ENCODE data around the gene PRR15L. TPM values are rescaled to one million over a fixed set of nuclear protein-coding genes. Genes with fewer than 3 reads are reported as not detected.

PRR15L gene
- polyA plus RNA-seq, 3 donors, result not detected

- no peaks in the 10 kb centered on the region for H3K27me3 ChIP-seq (ENCODE audit: control insufficient read depth in 2 of 2, insufficient read depth in 2 of 2, low read length in 2 of 2)
- DNase-seq, result no peak
- no peaks in the 10 kb centered on the region for H3K9me3 ChIP-seq (replicated peaks in 1 of 2; ENCODE audit: control insufficient read depth in 1 of 2, insufficient read depth in 1 of 2, low read length in 2 of 2)
- Mint-ChIP-seq H3K27me3 (ENCODE audit: low read depth in 3 of 3) (peaks cover 0 to 3% (median 2%) of the 10 kb centered on the region in 3 donors), H3K36me3 (peaks cover 57 to 74% of the 10 kb centered on the region in 2 donors), H3K4me3 (no peak overlapping the region), H3K4me1 (peaks cover 20% of the 10 kb centered on the region), H3K9me3 (no peaks in the 10 kb centered on the region), H3K27ac (no peak overlapping the region)
- H3K36me3 ChIP-seq (replicated peaks in 1 of 2; ENCODE audit: control insufficient read depth in 1 of 2, insufficient read depth in 2 of 2, low read length in 2 of 2), result peaks cover 45 to 56% of the 10 kb centered on the region in 2 donors
- H3K9ac ChIP-seq (ENCODE audit: insufficient read depth, low read length, poor library complexity, severe bottlenecking), result no peak overlapping the region
- H3K4me2 ChIP-seq (replicated peaks; ENCODE audit: extremely low read depth, low read length, poor library complexity, severe bottlenecking), result no peak overlapping the region
- no peak overlapping the region for H3K27ac ChIP-seq (ENCODE audit: low read depth in 1 of 2, low read length in 2 of 2)
- no peak overlapping the region for H3K4me3 ChIP-seq (replicated peaks in 1 of 3; ENCODE audit: low read depth in 2 of 3, low read length in 3 of 3)
- peaks cover 24% of the 10 kb centered on the region for H4K20me1 ChIP-seq (ENCODE audit: insufficient read depth, low read length)
- H3K79me2 ChIP-seq (ENCODE audit: insufficient read depth, low read length), result no peaks in the 10 kb centered on the region
- intact Hi-C loops (cut with micrococcal nuclease), result no loop called here
- TF ChIP-seq CTCF (IDR thresholded peaks at IDR 0.05), result no peak
- WGBS (ENCODE audit: insufficient coverage), result no CpG with 5 or more reads among the region's 2 CpGs
- peaks cover 12 to 15% of the 10 kb centered on the region in 2 donors for H3K4me1 ChIP-seq (ENCODE audit: control insufficient read depth in 1 of 2, insufficient read depth in 2 of 2, low read length in 2 of 2)
- no peak overlapping the region for H2AFZ ChIP-seq (ENCODE audit: insufficient read depth, low read depth, low read length, poor library complexity, severe bottlenecking)
Measured at GRCh38 chr17:47918991-47919390, 38.7 kb downstream of the PRR15L start.

GRCh38 chr17:47918006-47918405 is 39.7 kb downstream of the PRR15L start:
- H3K27ac Mint-ChIP-seq, result peak overlapping the region in 4 of 7 donors; percentile 18 to 48 (median 31)
- H3K27ac ChIP-seq (ENCODE audit: low read depth in 1 of 2, low read length in 2 of 2), result peak overlapping the region in 1 of 2 donors; percentile 51
- H3K9me3 Mint-ChIP-seq, result no peaks in the 10 kb centered on the region
- no peak overlapping the region for H2AFZ ChIP-seq (ENCODE audit: insufficient read depth, low read depth, low read length, poor library complexity, severe bottlenecking)
- H3K27me3 ChIP-seq (ENCODE audit: control insufficient read depth in 2 of 2, insufficient read depth in 2 of 2, low read length in 2 of 2), result no peaks in the 10 kb centered on the region
- H3K4me3 ChIP-seq (replicated peaks in 1 of 3; ENCODE audit: low read depth in 2 of 3, low read length in 3 of 3), result no peak overlapping the region
- H3K36me3 Mint-ChIP-seq, result peaks cover 48 to 64% of the 10 kb centered on the region in 2 donors
- H4K20me1 ChIP-seq (ENCODE audit: insufficient read depth, low read length), result peaks cover 24% of the 10 kb centered on the region
- peaks cover 20% of the 10 kb centered on the region for H3K4me1 Mint-ChIP-seq
- H3K79me2 ChIP-seq (ENCODE audit: insufficient read depth, low read length), result peaks cover 4% of the 10 kb centered on the region
- 0% methylated on average over 1 of the region's 2 CpGs for WGBS (ENCODE audit: insufficient coverage)
- intact Hi-C loops (cut with micrococcal nuclease), result no loop called here
- H3K4me1 ChIP-seq (ENCODE audit: control insufficient read depth in 1 of 2, insufficient read depth in 2 of 2, low read length in 2 of 2), result peaks cover 12 to 15% of the 10 kb centered on the region in 2 donors
- no peak for TF ChIP-seq CTCF (IDR thresholded peaks at IDR 0.05)
- peaks cover 0 to 3% (median 2%) of the 10 kb centered on the region in 3 donors for H3K27me3 Mint-ChIP-seq (ENCODE audit: low read depth in 3 of 3)
- H3K36me3 ChIP-seq (replicated peaks in 1 of 2; ENCODE audit: control insufficient read depth in 1 of 2, insufficient read depth in 2 of 2, low read length in 2 of 2), result peaks cover 36 to 46% of the 10 kb centered on the region in 2 donors
- peak overlapping the region; percentile 36 for H3K4me2 ChIP-seq (replicated peaks; ENCODE audit: extremely low read depth, low read length, poor library complexity, severe bottlenecking)
- no peak overlapping the region for H3K9ac ChIP-seq (ENCODE audit: insufficient read depth, low read length, poor library complexity, severe bottlenecking)
- H3K4me3 Mint-ChIP-seq, result no peak overlapping the region
- peak; percentile 21 to 57 (median 54) for DNase-seq
- no peaks in the 10 kb centered on the region for H3K9me3 ChIP-seq (replicated peaks in 1 of 2; ENCODE audit: control insufficient read depth in 1 of 2, insufficient read depth in 1 of 2, low read length in 2 of 2)
